Thymus (tissue), 11 donors: ENCODE measurements around the gene CUL9. TPM values are rescaled to one million over a fixed set of nuclear protein-coding genes. Genes with fewer than 3 reads are reported as not detected.

ENCODE experiments used
- DNase-seq, 9 donors: peaks; one replicate each; pipeline ENCODE4 v3.0.0-alpha.2; 2013; ENCODE audit warnings: low spot score in 9 of 9, low read depth in 6 of 9, missing footprints in 1 of 9
- H3K27ac ChIP-seq, 2 donors: one replicate each; pipeline ENCODE4 v1.5.1; 2013; ENCODE audit warnings: control low read depth in 1 of 2, low read depth in 1 of 2, low read length in 1 of 2, mild to moderate bottlenecking in 1 of 2, moderate library complexity in 1 of 2
- H3K27me3 ChIP-seq, 2 donors: one replicate each; pipeline ENCODE4 v1.5.1; 2013; ENCODE audit warnings: low read length in 1 of 2; ENCODE audit not compliant: control insufficient read depth in 2 of 2, insufficient read depth in 1 of 2
- H3K36me3 ChIP-seq, 2 donors: one replicate each; pipeline ENCODE4 v1.5.1; 2013; ENCODE audit warnings: low read length in 1 of 2, mild to moderate bottlenecking in 1 of 2, moderate library complexity in 1 of 2; ENCODE audit not compliant: control insufficient read depth in 2 of 2, insufficient read depth in 2 of 2
- H3K4me1 ChIP-seq, 2 donors: one replicate each; pipeline ENCODE4 v1.5.1; 2013; ENCODE audit warnings: low read length in 2 of 2; ENCODE audit not compliant: control insufficient read depth in 2 of 2, insufficient read depth in 2 of 2
- H3K4me3 ChIP-seq, 2 donors: one replicate each; pipeline ENCODE4 v1.5.1; 2013; ENCODE audit warnings: low read length in 2 of 2, control low read depth in 1 of 2, mild to moderate bottlenecking in 1 of 2
- H3K9me3 ChIP-seq, 2 donors: one replicate each; pipeline ENCODE4 v1.5.1; 2013; ENCODE audit warnings: low read length in 1 of 2, mild to moderate bottlenecking in 1 of 2; ENCODE audit not compliant: control insufficient read depth in 2 of 2, insufficient read depth in 1 of 2
- WGBS: extraction: QIAGEN DNeasy Blood & Tissue Kit; methylation state at CpG from one replicate; pipeline ENCODE4 v1.1.7; 2013; 5-methylcytosine and 5-hydroxymethylcytosine counted together
- polyA plus RNA-seq: library from polyadenylated mRNA; stranded (reverse); fragments of 200-250 nt; gene quantifications from one replicate; pipeline ENCODE4 v1.2.3, GENCODE V29; 2013
- total RNA-seq: library from RNA; stranded (reverse); fragments of 120-200 nt; gene quantifications from one replicate; pipeline ENCODE4 v1.2.4, GENCODE V29; 2013
- donor health status: healthy.

Gene CUL9
- total and polyA plus RNA-seq, 2 donors, result 25.3 to 119 TPM

DNA sequence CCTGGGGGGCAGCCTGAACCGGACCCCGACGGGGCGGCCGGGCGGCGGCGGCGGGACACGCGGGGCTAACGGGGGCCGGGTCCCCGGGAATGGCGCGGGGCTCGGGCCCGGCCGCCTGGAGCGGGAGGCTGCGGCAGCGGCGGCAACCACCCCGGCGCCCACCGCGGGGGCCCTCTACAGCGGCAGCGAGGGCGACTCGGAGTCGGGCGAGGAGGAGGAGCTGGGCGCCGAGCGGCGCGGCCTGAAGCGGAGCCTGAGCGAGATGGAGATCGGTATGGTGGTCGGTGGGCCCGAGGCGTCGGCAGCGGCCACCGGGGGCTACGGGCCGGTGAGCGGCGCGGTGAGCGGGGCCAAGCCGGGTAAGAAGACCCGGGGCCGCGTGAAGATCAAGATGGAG lies 10.3 kb upstream of the CUL9 start:
- peaks cover 0 to 12% of the 10 kb centered on the region in 2 donors for H3K9me3 ChIP-seq
- H3K27ac ChIP-seq, result peak overlapping the region; percentile 84 to 93
- DNase-seq, result peak in 2 of 9 donors; percentile 37 to 46
- H3K27me3 ChIP-seq, result peaks cover 0 to 2% of the 10 kb centered on the region in 2 donors
- peak overlapping the region; percentile 72 to 88 for H3K4me3 ChIP-seq
- under 1% methylated on average over 57 of the region's 57 CpGs for WGBS
- peaks cover 16 to 27% of the 10 kb centered on the region in 2 donors for H3K36me3 ChIP-seq
- H3K4me1 ChIP-seq, result peaks cover 25 to 45% of the 10 kb centered on the region in 2 donors

DNA sequence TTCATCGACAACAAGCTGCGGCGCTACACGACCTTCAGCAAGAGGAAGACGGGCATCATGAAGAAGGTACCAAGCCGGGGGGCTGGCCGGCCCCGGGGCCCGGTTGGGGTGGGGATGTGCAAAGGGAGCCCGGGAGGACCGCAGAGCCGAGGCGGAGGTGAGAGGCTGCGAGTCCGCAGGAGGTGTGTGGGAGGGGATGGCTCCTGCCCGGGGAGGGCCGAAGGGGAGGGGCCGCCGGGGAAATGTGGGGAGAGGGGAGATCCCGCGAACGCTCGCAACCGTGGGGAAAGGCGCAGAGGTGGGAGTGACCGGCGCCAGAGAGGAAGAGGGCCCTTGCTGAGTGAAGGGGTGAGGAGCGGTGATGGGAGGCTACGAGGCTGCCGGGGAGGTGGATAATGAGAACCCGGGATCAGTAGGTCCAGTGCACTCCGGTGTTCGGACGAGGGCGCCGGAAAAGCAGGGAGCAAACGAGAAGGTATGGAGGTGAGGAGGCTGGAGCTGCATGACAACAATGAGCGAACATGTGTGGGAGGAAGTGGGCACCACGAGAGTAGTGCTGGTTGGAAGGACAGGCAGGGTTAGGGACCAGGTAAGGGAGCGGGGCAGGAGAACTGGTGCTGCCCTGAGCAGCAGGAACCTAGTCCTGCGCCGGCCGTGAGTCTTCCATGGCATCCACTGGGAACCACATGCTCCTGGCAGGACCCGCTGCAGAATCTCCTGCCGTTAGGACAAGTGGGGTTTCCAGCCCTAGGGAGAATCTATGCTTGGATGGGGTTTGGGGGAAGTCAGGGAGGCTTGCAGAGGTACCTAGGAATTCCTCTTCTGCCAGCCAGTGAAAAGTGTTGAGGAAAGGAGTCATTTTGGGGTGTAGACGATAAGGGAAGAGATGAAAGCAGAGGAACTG lies 9.6 kb upstream of the CUL9 start:
- Histone ChIP-seq H3K9me3 (peaks cover 0 to 12% of the 10 kb centered on the region in 2 donors), H3K27me3 (peaks cover 0 to 2% of the 10 kb centered on the region in 2 donors), H3K27ac (peak overlapping the region; percentile 70 to 93), H3K36me3 (peaks cover 16 to 30% of the 10 kb centered on the region in 2 donors), H3K4me1 (peaks cover 25 to 45% of the 10 kb centered on the region in 2 donors), H3K4me3 (peak overlapping the region; percentile 72 to 88)
- DNase-seq, result peak in 3 of 9 donors; percentile 35 to 60 (median 49)
- 5% methylated on average over 46 of the region's 46 CpGs for WGBS

DNA sequence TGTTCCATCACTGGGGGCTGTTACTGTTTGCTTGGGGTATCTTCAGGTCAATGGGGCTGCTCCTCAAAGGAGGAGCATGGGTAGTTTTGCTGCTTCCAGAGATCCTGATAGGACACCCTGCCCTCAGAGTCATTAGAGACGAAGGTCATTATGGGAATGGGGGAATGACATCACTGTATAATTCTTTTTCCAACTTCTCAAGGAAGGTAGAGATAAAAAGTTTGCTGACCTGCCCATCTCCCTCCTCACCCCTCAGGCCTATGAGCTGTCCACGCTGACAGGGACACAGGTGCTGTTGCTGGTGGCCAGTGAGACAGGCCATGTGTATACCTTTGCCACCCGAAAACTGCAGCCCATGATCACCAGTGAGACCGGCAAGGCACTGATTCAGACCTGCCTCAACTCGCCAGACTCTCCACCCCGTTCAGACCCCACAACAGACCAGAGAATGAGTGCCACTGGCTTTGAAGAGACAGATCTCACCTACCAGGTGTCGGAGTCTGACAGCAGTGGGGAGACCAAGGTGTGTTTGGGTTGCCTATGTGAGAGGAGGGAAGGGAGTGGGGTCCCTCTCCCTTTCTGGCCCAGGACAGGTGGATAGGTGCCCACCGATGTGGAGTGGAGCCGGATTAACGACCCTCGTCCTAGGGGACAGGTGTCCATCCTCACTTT lies 8.3 kb upstream of the CUL9 start:
- Histone ChIP-seq H3K4me3 (peak overlapping the region; percentile 50 to 72), H3K9me3 (peaks cover 0 to 12% of the 10 kb centered on the region in 2 donors), H3K36me3 (peaks cover 24 to 40% of the 10 kb centered on the region in 2 donors), H3K27ac (peak overlapping the region; percentile 66 to 75), H3K27me3 (peaks cover 0 to 2% of the 10 kb centered on the region in 2 donors), H3K4me1 (peaks cover 25 to 45% of the 10 kb centered on the region in 2 donors)
- peak in 1 of 9 donors; percentile 23 for DNase-seq
- 95% methylated on average over 11 of the region's 11 CpGs for WGBS

DNA sequence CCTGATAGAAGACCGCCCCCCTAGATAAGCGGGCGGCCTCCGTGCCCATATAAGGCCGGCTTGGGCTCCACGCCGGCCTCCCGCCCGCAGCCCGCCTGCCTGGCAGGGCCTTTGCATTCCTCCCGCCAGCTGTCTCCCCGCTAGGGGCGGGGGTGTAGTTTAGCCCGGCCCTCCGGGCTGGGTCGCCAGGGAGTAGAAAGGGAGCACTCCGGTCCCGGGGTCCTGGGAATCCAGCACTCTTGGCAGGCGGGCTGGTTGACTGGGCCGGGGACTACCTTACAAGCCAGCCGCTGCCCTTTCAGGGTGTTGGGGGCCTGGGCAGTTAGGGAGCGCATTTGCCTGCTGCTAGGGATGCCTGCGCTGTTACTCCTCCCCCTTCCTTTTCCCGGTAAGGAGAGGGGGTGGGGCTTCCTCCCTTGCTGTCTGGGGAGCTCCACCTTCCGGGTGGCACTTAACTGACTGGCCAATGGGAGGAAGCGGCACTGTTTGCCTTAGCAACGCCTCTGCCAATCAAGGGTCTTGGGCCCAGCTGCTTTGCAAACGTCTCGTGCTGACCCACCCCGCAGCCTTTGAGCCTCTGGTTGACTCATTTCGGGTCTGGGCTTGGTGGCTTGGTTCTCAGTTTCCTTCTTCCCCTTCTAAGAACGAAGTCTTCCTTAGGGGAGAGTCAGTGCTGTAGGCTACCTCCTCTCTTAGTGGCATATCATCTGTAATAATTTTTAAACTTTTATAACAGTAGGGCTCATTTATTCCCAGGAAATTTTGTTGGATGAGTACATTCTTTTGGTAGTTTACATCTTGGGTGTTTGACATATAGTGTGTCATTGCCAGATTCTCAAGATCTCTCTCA lies 7.5 kb upstream of the CUL9 start:
- Histone ChIP-seq H3K27me3 (peaks cover 0 to 2% of the 10 kb centered on the region in 2 donors), H3K4me3 (peak overlapping the region; percentile 30 to 50), H3K9me3 (peaks cover 0 to 12% of the 10 kb centered on the region in 2 donors), H3K36me3 (peaks cover 32 to 48% of the 10 kb centered on the region in 2 donors), H3K27ac (peak overlapping the region; percentile 66 to 79), H3K4me1 (peaks cover 25 to 45% of the 10 kb centered on the region in 2 donors)
- DNase-seq, result peak; percentile 87 to 97 (median 93)
- 13% methylated on average over 32 of the region's 32 CpGs for WGBS

DNA sequence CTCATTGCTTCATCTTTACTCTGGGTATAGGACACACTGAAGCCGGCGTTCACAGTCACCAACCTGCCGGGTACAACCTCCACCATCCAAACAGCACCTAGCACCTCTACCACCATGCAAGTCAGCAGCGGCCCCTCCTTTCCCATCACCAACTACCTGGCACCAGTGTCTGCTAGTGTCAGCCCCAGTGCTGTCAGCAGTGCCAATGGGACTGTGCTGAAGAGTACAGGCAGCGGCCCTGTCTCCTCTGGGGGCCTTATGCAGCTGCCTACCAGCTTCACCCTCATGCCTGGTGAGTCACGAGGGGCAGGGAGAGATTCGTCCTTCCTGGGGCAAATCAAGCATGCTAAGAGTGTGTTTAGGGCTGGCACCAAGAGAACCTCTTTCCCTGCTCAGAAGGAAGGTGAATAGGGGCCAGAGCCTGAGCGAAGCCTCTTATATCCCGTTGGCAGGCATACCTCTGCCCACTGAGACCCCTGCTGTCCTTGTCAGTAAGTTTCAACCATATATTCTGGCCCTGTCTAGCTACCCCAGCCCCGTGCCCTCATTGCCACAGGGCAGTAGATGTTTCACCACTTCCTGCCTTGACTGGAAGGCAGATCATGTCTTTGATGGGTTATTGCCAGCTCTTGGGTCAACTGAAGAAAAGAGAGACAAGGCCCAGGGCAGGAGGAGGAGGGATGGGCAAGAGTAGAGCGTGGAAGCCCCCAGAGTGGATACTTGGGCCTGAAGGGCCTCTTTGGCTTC lies 6.1 kb upstream of the CUL9 start:
- Histone ChIP-seq H3K4me1 (peaks cover 20 to 37% of the 10 kb centered on the region in 2 donors), H3K27ac (no peak overlapping the region), H3K9me3 (peaks cover 0 to 5% of the 10 kb centered on the region in 2 donors), H3K27me3 (no peaks in the 10 kb centered on the region), H3K4me3 (no peak overlapping the region), H3K36me3 (peaks cover 38 to 50% of the 10 kb centered on the region in 2 donors)
- WGBS, result 98% methylated on average over 11 of the region's 11 CpGs
- no peak for DNase-seq

DNA sequence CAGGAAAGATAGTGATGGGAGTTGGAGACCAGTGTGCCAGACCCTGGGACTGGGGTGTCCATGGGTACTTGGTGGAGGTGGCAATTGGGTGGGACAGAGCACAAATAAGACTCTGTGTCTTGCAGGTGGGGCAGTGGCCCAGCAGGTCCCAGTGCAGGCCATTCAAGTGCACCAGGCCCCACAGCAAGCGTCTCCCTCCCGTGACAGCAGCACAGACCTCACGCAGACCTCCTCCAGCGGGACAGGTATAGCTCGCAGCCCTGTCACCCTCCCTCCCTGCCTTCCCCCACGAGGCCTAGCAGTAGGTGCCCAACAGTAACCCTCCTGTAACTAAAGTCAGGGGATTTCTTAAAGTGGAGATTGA lies 5.6 kb upstream of the CUL9 start:
- no peak overlapping the region for H3K27ac ChIP-seq
- DNase-seq, result no peak
- peaks cover 0 to 4% of the 10 kb centered on the region in 2 donors for H3K9me3 ChIP-seq
- no peaks in the 10 kb centered on the region for H3K27me3 ChIP-seq
- 97% methylated on average over 6 of the region's 6 CpGs for WGBS
- no peak overlapping the region for H3K4me3 ChIP-seq
- peaks cover 22 to 40% of the 10 kb centered on the region in 2 donors for H3K4me1 ChIP-seq
- H3K36me3 ChIP-seq, result peaks cover 38 to 50% of the 10 kb centered on the region in 2 donors

DNA sequence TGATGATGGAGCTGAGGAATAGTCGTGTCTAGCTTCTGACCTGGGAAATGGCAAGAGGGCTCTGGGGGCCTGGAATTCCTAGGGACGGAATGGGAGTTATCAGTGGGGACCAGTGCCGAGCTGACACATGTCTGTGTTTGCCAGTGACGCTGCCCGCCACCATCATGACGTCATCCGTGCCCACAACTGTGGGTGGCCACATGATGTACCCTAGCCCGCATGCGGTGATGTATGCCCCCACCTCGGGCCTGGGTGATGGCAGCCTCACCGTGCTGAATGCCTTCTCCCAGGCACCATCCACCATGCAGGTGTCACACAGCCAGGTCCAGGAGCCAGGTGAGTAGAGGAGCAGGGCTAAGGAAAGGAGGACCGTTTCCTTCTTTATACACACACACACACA lies 3.8 kb upstream of the CUL9 start:
- peaks cover 0 to 6% of the 10 kb centered on the region in 2 donors for H3K9me3 ChIP-seq
- peaks cover 38 to 50% of the 10 kb centered on the region in 2 donors for H3K36me3 ChIP-seq
- WGBS, result 95% methylated on average over 12 of the region's 12 CpGs
- DNase-seq, result no peak
- H3K27me3 ChIP-seq, result no peaks in the 10 kb centered on the region
- no peak overlapping the region for H3K27ac ChIP-seq
- no peak overlapping the region for H3K4me3 ChIP-seq
- H3K4me1 ChIP-seq, result peaks cover 26 to 45% of the 10 kb centered on the region in 2 donors
